Measurements from ENCODE around the gene MTMR12. TPM values are rescaled to one million over a fixed set of nuclear protein-coding genes. Genes with fewer than 3 reads are reported as not detected.

MTMR12 gene
- total and polyA plus RNA-seq, 2 of the 8 experiments (the other 6 are each of a cell fraction or from before 2014, with no cell fraction given), result 19.1 to 59.3 TPM

- 94% methylated on average over 7 of the region's 7 CpGs; no CpG with 5 or more reads in 1 of the 2 experiments for WGBS, 2 experiments (ENCODE audit: extremely low coverage in 1 of 2, insufficient coverage in 1 of 2, insufficient read length in 1 of 2, insufficient replicate concordance in 2 of 2, low coverage in 1 of 2, low lambda C conversion rate in 2 of 2, missing lambda C conversion rate in 1 of 2)
- Histone ChIP-seq H3K9ac (replicated peaks in 1 of 4; ENCODE audit: extremely low read depth in 1 of 4, low read depth in 3 of 4, low read length in 3 of 4) (no peak overlapping the region), H2AFZ (ENCODE audit: low read length) (no peak overlapping the region), H3K27me3 (replicated peaks in 1 of 4; ENCODE audit: control insufficient read depth in 3 of 4, extremely low read depth in 1 of 4, insufficient read depth in 3 of 4, low read length in 3 of 4) (no peaks in the 10 kb centered on the region), H2AK5ac (ENCODE audit: low read depth, low read length) (no peak overlapping the region), H3K23me2 (ENCODE audit: low read depth, low read length) (no peaks in the 10 kb centered on the region), H3K4me3 (ENCODE audit: extremely low read depth in 1 of 4, insufficient read depth in 2 of 4, low read depth in 3 of 4, low read length in 4 of 4) (no peak overlapping the region), H3K4me1 (replicated peaks in 1 of 4; ENCODE audit: control insufficient read depth in 3 of 4, insufficient read depth in 4 of 4, low read length in 3 of 4) (no peaks in the 10 kb centered on the region), H2BK12ac (ENCODE audit: low read depth, low read length) (no peak overlapping the region), H3K4me2 (ENCODE audit: insufficient read depth in 1 of 2, low read depth in 2 of 2, low read length in 2 of 2) (no peak overlapping the region), H3K9me3 (ENCODE audit: insufficient read depth in 2 of 2, low read depth in 1 of 2, low read length in 1 of 2) (no peaks in the 10 kb centered on the region), H3K79me2 (ENCODE audit: control insufficient read depth in 1 of 2, insufficient read depth in 2 of 2, low read length in 2 of 2) (no peaks in the 10 kb centered on the region), H3K56ac (replicated peaks; ENCODE audit: insufficient read length, low read depth, low read length) (no peak overlapping the region), H2BK20ac (ENCODE audit: low read length) (no peak overlapping the region), H3K23ac (ENCODE audit: insufficient read length) (no peak overlapping the region), H4K20me1 (replicated peaks in 1 of 2; ENCODE audit: control insufficient read depth in 1 of 2, insufficient read depth in 2 of 2, low read length in 2 of 2) (no peaks in the 10 kb centered on the region), H2BK5ac (ENCODE audit: low read depth, low read length) (no peak overlapping the region), H3K18ac (ENCODE audit: extremely low read depth, low read length) (no peak overlapping the region), H2BK120ac (replicated peaks; ENCODE audit: low read depth, low read length) (no peak overlapping the region), H4K8ac (ENCODE audit: extremely low read depth, insufficient read depth, low read length) (no peak overlapping the region), H4K91ac (replicated peaks; ENCODE audit: insufficient read length, low read length) (no peak overlapping the region), H2BK15ac (ENCODE audit: low read length) (no peak overlapping the region), H3K4ac (replicated peaks; ENCODE audit: insufficient read length, low read depth, low read length) (no peak overlapping the region), H3K36me3 (ENCODE audit: control insufficient read depth in 2 of 4, insufficient read depth in 4 of 4, low read length in 3 of 4) (peaks cover 11 to 67% (median 46%) of the 10 kb centered on the region in 4 experiments; a peak in 7 of 8 replicates), H3K79me1 (ENCODE audit: low read depth, low read length) (no peaks in the 10 kb centered on the region), H4K5ac (ENCODE audit: insufficient read length, low read depth, low read length) (no peak overlapping the region), H3K14ac (ENCODE audit: insufficient read length) (no peak overlapping the region), H3K27ac (ENCODE audit: low read depth, low read length) (no peak overlapping the region)
- FAIRE-seq (no peak), DNase-seq (ENCODE audit: low read depth in 1 of 2, low spot score in 2 of 2) (no peak)
- ChIA-PET POLR2A (ENCODE audit: partially characterized antibody) (interaction anchor here (1.0 to 1.4 kb wide), 2 partner anchors 73 to 344 kb away, joined by 3 read pairs; partner anchors contain the start of gene SUB1), CTCF (ENCODE audit: partially characterized antibody) (interaction anchor here (0.7 to 1.9 kb wide), 6 partner anchors 9 to 88 kb away, joined by 3 to 19 read pairs (median 4); no protein-coding TSS in a partner anchor)
- TF ChIP-seq, protein P1, sequence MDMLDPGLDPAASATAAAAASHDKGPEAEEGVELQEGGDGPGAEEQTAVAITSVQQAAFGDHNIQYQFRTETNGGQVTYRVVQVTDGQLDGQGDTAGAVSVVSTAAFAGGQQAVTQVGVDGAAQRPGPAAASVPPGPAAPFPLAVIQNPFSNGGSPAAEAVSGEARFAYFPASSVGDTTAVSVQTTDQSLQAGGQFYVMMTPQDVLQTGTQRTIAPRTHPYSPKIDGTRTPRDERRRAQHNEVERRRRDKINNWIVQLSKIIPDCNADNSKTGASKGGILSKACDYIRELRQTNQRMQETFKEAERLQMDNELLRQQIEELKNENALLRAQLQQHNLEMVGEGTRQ (IDR thresholded peaks at IDR 0.05; ENCODE audit: low read length), result no peak
- no peak for TF ChIP-seq JUN (IDR thresholded peaks at IDR 0.05; ENCODE audit: low read depth, low read length)
- TF ChIP-seq, protein P2, sequence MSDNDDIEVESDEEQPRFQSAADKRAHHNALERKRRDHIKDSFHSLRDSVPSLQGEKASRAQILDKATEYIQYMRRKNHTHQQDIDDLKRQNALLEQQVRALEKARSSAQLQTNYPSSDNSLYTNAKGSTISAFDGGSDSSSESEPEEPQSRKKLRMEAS (IDR thresholded peaks at IDR 0.05), result no peak
- no peak for TF ChIP-seq SAP30 (IDR thresholded peaks at IDR 0.05; ENCODE audit: insufficient read depth, insufficient replicate concordance, low read length)
- TF ChIP-seq SP2 (IDR thresholded peaks at IDR 0.05; ENCODE audit: low read length), result no peak
- no peak for TF ChIP-seq POU5F1 (IDR thresholded peaks at IDR 0.05; ENCODE audit: low read depth, low read length)
- TF ChIP-seq ATF3 (IDR thresholded peaks at IDR 0.05; ENCODE audit: insufficient read depth, low read depth, low read length), result no peak
- TF ChIP-seq CBX8 (IDR thresholded peaks at IDR 0.05; ENCODE audit: borderline replicate concordance, low read depth, low read length), result no peak
- no peak for TF ChIP-seq SIRT6 (IDR thresholded peaks at IDR 0.05; ENCODE audit: low read length)
- TF ChIP-seq EGR1 (IDR thresholded peaks at IDR 0.05; ENCODE audit: borderline replicate concordance, low read depth, low read length), result no peak
- no peak for TF ChIP-seq SRF (IDR thresholded peaks at IDR 0.05; ENCODE audit: low read depth, low read length)
These were observed 71.5 kb downstream of the MTMR12 start for GRCh38 chr5:32241034-32241783.

Measured in H1 (cell line).